Panc1 (cell line): ENCODE data around the gene ETNPPL.

ENCODE experiments used
- CTCF ChIP-seq: fragments of 450-650 bp; IDR thresholded peaks from 2 replicates; pipeline ENCODE4 v1.5.1; 2017; ENCODE audit warnings: mild to moderate bottlenecking
- POLR2AphosphoS5 ChIP-seq: IDR thresholded peaks from 2 replicates; pipeline ENCODE4 v1.6.1; 2012; ENCODE audit warnings: mild to moderate bottlenecking, low read depth, low read length, moderate library complexity
- SIN3A ChIP-seq: IDR thresholded peaks from 2 replicates; pipeline ENCODE4 v1.6.1; 2012; ENCODE audit warnings: low read depth, mild to moderate bottlenecking, low read length, moderate library complexity, borderline replicate concordance; ENCODE audit not compliant: insufficient read depth
- TCF7L2 ChIP-seq: IDR thresholded peaks from 2 replicates; pipeline ENCODE4 v1.6.1; 2011; ENCODE audit warnings: mild to moderate bottlenecking, low read depth, low read length, inconsistent platforms
- TF ChIP-seq, protein P1 (sequence below), 2 experiments: IDR thresholded peaks; 2 replicates each; pipeline ENCODE4 v1.6.1; 2011 to 2012; ENCODE audit warnings: low read depth in 2 of 2, control low read depth in 1 of 2, low read length in 1 of 2, mild to moderate bottlenecking in 1 of 2, moderate library complexity in 1 of 2; ENCODE audit not compliant: insufficient read depth in 1 of 2

- no peak for TF ChIP-seq CTCF
- TF ChIP-seq POLR2AphosphoS5: no peak
- TF ChIP-seq, protein P1, sequence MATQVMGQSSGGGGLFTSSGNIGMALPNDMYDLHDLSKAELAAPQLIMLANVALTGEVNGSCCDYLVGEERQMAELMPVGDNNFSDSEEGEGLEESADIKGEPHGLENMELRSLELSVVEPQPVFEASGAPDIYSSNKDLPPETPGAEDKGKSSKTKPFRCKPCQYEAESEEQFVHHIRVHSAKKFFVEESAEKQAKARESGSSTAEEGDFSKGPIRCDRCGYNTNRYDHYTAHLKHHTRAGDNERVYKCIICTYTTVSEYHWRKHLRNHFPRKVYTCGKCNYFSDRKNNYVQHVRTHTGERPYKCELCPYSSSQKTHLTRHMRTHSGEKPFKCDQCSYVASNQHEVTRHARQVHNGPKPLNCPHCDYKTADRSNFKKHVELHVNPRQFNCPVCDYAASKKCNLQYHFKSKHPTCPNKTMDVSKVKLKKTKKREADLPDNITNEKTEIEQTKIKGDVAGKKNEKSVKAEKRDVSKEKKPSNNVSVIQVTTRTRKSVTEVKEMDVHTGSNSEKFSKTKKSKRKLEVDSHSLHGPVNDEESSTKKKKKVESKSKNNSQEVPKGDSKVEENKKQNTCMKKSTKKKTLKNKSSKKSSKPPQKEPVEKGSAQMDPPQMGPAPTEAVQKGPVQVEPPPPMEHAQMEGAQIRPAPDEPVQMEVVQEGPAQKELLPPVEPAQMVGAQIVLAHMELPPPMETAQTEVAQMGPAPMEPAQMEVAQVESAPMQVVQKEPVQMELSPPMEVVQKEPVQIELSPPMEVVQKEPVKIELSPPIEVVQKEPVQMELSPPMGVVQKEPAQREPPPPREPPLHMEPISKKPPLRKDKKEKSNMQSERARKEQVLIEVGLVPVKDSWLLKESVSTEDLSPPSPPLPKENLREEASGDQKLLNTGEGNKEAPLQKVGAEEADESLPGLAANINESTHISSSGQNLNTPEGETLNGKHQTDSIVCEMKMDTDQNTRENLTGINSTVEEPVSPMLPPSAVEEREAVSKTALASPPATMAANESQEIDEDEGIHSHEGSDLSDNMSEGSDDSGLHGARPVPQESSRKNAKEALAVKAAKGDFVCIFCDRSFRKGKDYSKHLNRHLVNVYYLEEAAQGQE (IDR thresholded peaks at IDR 0.05; ENCODE audit: insufficient read depth in 1 of 2, low read depth in 2 of 2, low read length in 1 of 2): no peak
- TF ChIP-seq SIN3A: no peak
- no peak for TF ChIP-seq TCF7L2
Observed at GRCh38 chr4:108751321-108751720, 11.5 kb downstream of the ETNPPL start.
